A673 (cell line): ENCODE results near the gene TBC1D22A.

Experiments
- EZH2 ChIP-seq: fragments of 200-600 bp; sonication (generic); IDR thresholded peaks from 2 replicates; pipeline ENCODE4 v1.6.1; 2017; ENCODE audit warnings: borderline replicate concordance, low read depth, mild to moderate bottlenecking, mixed read lengths, antibody characterized with exemption, low read length; ENCODE audit not compliant: poor library complexity, severe bottlenecking
- TF ChIP-seq, protein P1 (sequence below): fragments of 300-800, 200-600 bp; sonication (generic); conservative IDR thresholded peaks from 2 replicates; pipeline ENCODE4 v1.5.1; 2017; ENCODE audit warnings: low read depth, mild to moderate bottlenecking, antibody characterized with exemption, low read length, moderate library complexity, mixed read lengths

DNA sequence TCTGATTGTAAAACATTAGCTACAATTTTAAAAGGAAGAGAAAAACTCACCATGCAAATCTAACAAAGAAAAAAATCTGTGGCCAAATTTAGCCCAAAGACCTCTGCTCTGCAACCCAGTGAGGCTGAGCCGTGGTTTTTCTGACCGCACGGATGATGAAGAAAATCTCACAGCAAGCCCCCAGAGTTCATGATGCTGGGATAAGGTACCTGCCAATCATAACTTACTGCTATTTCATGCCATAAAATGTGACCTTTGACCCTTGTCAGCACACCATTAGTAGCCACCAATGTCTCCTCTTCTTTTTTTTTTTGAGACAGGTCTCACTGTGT, 35.5 kb upstream of the TBC1D22A start:
- TF ChIP-seq, protein P1, sequence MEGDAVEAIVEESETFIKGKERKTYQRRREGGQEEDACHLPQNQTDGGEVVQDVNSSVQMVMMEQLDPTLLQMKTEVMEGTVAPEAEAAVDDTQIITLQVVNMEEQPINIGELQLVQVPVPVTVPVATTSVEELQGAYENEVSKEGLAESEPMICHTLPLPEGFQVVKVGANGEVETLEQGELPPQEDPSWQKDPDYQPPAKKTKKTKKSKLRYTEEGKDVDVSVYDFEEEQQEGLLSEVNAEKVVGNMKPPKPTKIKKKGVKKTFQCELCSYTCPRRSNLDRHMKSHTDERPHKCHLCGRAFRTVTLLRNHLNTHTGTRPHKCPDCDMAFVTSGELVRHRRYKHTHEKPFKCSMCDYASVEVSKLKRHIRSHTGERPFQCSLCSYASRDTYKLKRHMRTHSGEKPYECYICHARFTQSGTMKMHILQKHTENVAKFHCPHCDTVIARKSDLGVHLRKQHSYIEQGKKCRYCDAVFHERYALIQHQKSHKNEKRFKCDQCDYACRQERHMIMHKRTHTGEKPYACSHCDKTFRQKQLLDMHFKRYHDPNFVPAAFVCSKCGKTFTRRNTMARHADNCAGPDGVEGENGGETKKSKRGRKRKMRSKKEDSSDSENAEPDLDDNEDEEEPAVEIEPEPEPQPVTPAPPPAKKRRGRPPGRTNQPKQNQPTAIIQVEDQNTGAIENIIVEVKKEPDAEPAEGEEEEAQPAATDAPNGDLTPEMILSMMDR, result no peak
- no peak for TF ChIP-seq EZH2
